Fibroblast of mammary gland (primary cell): ENCODE results near the gene RTN4R.
"Not testable (repeated sequence)": the region's sequence is repeated elsewhere in the genome, so short reads cannot be mapped to it uniquely, and the experiment has no call there.

Experiments
- DNase-seq: peaks from one replicate; pipeline ENCODE4 v3.0.0-alpha.2; 2010; ENCODE audit warnings: low read depth
- H3K4me3 ChIP-seq: 2 replicates; pipeline ENCODE4 v1.5.1; 2011; ENCODE audit warnings: low read depth, mild to moderate bottlenecking, low read length, moderate library complexity; ENCODE audit not compliant: control insufficient read depth
- CTCF ChIP-seq: conservative IDR thresholded peaks from 2 replicates; pipeline ENCODE4 v1.5.1; 2011; ENCODE audit warnings: low read depth, low read length, inconsistent platforms; ENCODE audit not compliant: control insufficient read depth, insufficient read depth

The RTN4R gene

GRCh38 chr22:20268279-20269012 lies at the start of gene RTN4R:
TSS of gene RTN4R (minus strand) at chr22:20268318. CDS start at chr22:20268092, 226 bp downstream.
- peak; percentile 11 for DNase-seq
- H3K4me3 ChIP-seq, result no peak within 1 kb of the TSS
- peak; percentile 27 for TF ChIP-seq CTCF

DNA sequence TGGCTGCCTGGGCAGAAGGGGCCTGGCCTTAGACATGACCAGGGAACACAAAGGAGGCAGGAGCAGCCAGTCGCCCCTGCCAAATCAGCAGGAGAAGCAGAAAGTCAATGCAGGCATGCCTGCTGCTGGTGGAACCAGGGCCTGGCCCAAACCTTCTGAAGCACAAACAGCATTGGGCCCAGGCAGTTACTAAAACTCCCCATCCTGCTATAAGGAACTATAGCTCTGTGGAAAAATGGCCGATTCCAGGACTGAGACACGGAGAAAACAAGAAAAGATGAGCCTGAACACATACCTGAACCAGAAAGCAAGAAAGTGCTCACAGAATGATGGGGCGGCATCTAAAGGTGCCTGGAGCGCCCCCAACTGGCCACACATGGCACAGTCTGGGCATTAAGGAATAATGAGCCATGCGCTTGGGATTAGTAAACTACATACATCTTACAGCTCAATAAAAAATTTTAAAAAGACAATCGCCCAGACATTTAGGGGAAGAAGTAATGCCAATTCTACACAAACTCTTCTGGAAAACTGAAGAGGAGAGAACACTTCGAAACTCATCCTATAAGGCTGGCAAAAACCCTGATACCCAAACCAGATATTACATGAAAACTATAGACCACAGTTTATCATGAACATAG lies 49.4 kb upstream of the RTN4R start:
- H3K4me3 ChIP-seq, DNase-seq: not testable (repeated sequence)
- peak; percentile 47 for TF ChIP-seq CTCF

DNA sequence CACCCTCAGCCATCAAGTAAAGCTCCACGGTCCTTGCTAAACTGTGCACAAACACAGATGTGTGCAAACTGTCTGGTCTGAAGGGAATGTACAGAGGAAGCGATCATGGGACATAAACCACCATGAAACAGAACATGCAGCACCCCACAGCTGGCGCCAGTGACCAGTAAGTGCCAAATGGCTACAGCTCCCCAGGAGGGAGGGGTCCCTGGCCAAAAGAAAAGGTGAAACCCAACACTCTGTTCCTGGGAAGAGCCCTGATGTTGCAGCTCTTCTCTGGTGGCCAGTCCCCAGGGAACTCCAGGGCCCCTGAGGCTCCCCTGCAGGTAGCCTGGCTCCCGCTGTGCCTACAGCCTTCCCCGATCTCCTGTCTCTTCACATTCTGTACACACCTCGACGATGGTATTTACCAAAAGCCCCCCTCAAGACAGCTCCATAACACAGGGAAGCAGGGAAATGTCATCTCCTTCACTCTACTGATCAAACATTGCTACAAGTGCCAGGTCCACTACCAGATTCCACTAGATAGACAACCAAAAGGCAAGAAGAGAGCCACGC lies 48.8 kb upstream of the RTN4R start:
- H3K4me3 ChIP-seq, result no peak overlapping the region
- DNase-seq, result no peak
- TF ChIP-seq CTCF, result no peak

DNA sequence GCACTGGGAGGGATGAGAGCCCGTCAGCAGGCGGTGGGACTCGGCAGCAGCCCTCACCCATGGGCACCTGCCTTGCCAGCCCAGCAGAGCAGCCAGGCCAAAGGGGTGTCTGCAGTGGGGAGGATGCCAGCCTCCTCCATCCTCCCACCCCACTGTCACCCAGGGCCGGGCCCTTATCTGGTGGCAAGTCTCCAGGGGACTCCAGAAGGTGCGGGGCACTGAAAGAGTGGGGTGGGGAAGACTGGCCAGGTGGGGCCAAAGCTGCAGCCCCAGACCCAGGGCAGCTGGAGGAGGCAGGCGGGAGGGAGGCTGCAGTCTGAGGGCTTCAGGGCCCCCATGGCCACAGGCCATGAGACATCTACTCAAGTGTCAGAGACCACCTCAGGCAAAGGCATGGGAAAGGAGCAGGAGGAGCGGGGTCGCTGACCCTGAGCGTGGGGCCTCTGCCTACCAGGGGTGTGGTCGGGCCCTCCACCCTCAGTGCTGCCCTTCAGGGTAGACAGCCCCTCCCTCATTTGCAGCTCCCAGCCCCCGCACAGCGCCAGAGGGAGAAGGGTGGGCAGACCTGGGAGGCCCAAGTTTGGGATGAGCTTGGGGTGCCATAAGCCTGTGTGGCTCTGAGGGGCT lies 48.2 kb upstream of the RTN4R start:
- TF ChIP-seq CTCF, result no peak
- DNase-seq, result no peak
- H3K4me3 ChIP-seq, result no peak overlapping the region

DNA sequence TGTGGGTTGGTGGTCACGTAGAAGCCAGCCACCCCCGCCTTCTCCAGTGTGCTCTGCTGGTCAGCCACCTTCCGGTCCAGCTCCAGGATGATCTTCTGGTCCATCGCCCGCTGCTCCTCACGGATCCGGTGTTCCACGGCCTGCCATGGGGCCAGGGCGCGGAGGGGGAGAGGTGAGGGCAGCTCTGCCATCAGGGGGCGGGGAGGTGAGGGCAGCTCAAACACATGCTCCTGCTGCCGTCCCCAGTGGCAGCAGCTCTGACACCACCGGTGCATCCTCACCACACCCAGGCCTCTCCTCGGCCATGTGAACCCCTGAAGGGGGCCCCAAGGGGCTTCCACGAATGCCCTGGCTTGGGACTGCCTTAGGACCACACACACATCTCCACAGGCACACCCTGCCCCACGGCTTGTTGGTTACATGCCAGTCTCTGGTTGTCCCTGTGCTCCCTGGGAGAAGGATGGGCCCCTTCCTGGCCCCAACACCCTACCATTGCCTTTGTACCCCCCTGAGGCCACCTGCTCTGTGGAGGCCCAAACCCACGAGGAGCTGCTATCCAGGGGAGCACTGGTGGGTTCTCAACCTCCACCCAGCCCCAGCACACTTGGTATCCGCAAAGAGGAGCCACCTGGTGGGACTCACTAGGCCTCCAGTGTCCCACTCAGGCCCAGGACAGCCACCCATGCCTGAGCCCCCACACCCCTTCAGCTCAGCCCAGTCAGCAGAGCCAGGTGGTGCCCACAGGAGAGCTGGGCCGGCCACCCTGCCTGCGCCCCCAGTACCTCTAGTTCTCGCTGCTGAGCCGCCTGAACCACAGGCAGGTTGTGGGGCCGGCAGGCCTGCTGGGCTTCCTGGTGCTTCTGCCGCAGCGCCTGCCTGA lies 47.5 kb upstream of the RTN4R start:
- no peak for DNase-seq
- no peak for TF ChIP-seq CTCF
- H3K4me3 ChIP-seq, result no peak overlapping the region

DNA sequence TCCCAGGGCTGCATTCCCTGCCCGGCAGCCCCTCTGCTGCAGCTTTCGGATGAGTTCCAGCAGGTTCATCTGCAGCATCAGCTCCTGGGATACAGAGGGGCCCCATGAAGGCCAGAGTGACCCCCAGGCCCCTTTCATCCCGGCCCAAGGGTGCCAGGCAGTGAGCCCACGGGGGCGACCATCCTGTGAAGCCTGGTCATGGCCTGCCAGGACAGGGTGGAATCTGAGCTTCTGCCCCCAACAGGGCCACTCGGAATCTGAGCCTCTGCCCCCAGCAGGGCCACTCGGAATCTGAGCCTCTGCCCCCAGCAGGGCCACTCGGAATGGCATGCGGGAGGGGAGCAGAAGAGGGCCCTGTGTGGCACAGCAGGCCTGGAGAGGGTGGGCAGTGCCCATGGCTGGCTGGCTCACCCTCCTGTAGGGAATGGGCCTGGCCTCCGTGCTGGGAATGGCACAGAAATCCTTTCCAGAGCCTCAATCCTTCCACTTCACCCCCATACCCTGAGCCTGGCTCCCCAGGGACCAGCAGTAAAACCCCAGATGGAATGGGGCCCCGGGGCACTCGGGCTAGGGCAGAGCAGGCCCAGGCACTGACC lies 46.7 kb upstream of the RTN4R start:
- not testable (repeated sequence) for DNase-seq, H3K4me3 ChIP-seq

- H3K4me3 ChIP-seq, DNase-seq: not testable (repeated sequence)
Observed at GRCh38 chr22:20314206-20314605, 46.1 kb upstream of the RTN4R start.

- DNase-seq, H3K4me3 ChIP-seq: not testable (repeated sequence)
Observed at GRCh38 chr22:20313306-20314077, 45.4 kb upstream of the RTN4R start.
